ENCODE measurements around the gene RICTOR. TPM values are rescaled to one million over a fixed set of nuclear protein-coding genes. Genes with fewer than 3 reads are reported as not detected.

RICTOR gene
- total RNA-seq, 1 donor from 2014 or later, result 27.8 TPM

DNA sequence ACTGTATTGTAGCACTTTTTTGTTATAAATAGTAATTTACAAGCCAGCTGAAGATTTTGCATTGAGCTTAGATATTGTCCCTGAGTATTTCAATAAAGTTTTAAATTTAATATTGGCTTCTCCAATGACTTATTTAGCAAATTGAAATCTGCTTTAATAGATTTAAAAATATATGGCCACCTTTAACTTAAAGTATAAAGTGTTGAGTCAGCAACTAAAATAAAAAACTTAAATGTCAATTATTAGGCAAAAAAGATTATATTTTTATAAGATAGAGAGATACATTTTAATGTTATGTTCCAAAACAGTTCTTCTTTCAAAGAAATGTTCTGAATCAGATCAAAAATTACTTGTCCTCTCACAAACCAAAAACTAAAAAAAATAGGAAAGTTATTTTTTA lies 167.7 kb downstream of the RICTOR start:
- DNase-seq (ENCODE audit: extremely low read depth, low read depth, low spot score), result no peak

GRCh38 chr5:38905516-38905915 lies 168.7 kb downstream of the RICTOR start:
- DNase-seq (ENCODE audit: extremely low read depth, low read depth, low spot score), result no peak

GRCh38 chr5:38899936-38900335 lies 174.3 kb downstream of the RICTOR start:
- DNase-seq (ENCODE audit: extremely low read depth, low read depth, low spot score), result no peak

GRCh38 chr5:38896760-38897159 lies 177.4 kb downstream of the RICTOR start:
- DNase-seq (ENCODE audit: extremely low read depth, low read depth, low spot score), result no peak

- no peak for DNase-seq (ENCODE audit: extremely low read depth, low read depth, low spot score)
Measured at GRCh38 chr5:38892363-38892762, 181.8 kb downstream of the RICTOR start.

DNA sequence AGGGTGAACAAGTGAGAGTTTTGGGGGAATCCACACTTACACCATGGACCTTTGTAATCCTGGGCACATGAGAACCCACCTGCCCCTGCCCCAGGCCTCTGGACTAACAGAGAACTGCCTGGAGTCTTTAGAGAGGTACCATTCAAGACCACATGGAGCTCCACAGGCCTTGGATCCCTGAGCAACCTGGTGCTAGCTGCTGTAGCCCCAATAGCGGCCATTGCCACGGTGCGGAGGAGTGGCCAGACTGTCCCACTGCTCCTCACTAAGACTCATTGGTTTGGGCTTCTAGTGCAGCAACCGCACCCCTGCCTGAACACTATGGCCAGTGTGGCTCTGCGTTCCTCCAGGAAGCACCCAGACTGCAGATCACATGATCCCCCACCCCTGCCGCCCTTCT lies 182.6 kb downstream of the RICTOR start:
- no peak for DNase-seq (ENCODE audit: extremely low read depth, low read depth, low spot score)

- DNase-seq (ENCODE audit: extremely low read depth, low read depth, low spot score), result no peak
Measured at GRCh38 chr5:38889424-38889823, 184.8 kb downstream of the RICTOR start.

GRCh38 chr5:38888041-38888440 lies 186.2 kb downstream of the RICTOR start:
- DNase-seq (ENCODE audit: extremely low read depth, low read depth, low spot score), result no peak

Other genes starting within 250 kb of the RICTOR start
- gene OSMR, start 228.4 kb downstream of the RICTOR start, total RNA-seq, result 22.8 and 37.3 TPM in 2 replicates
- gene FYB1, start 145.2 kb upstream of the RICTOR start, total RNA-seq, result not detected in 2 replicates